NCI-H460 (cell line): ENCODE results near the gene PDIA3. TPM values are rescaled to one million over a fixed set of nuclear protein-coding genes. Genes with fewer than 3 reads are reported as not detected.
"Not testable (repeated sequence)": the region's sequence is repeated elsewhere in the genome, so short reads cannot be mapped to it uniquely, and the experiment has no call there.

Experiments used
- DNase-seq: peaks from one replicate; pipeline ENCODE4 v3.0.0-alpha.2; 2016; ENCODE audit warnings: low read depth; ENCODE audit errors: extremely low read depth
- polyA plus RNA-seq: library from polyadenylated mRNA; depleted of rRNA; stranded (reverse); fragments of >200 nt; gene quantifications from 2 replicates; pipeline ENCODE4 v1.2.3, GENCODE V29; 2014; cell fraction: nucleus; rRNA removed
- total RNA-seq: library from RNA; depleted of rRNA; stranded (reverse); fragments of >200 nt; shearing (Covaris generic); gene quantifications from 2 replicates; pipeline ENCODE4 v1.2.3, GENCODE V29; 2014; rRNA removed

PDIA3 gene
- total RNA-seq = 290 and 370 TPM in 2 replicates
- polyA plus RNA-seq = 289 and 353 TPM in 2 replicates

- peak; percentile 84 for DNase-seq
Measured at GRCh38 chr15:43746245-43746902, at the start of gene PDIA3. Gene PDIA3, plus strand, starts transcription at chr15:43746438. Its CDS starts 102 bp downstream, at chr15:43746540.

DNA sequence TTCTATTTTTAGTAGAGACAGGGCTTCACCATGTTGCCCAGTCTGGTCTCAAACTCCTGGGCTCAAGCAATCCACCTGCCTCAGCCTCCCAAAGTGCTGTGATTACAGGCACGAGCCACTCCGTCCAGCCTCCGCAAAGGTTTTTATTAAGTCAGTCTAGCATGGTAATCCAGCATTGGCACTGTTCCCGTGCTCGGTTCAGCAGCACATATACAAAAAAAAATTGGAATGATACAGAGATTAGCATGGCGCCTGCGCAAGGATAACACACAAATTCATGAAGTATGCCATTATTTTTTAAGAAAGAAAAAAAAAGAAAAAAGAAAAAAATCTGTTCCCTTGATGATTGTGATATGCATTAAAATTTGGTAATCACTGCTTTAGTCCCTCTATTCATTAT, 44.1 kb upstream of the PDIA3 start:
- no peak for DNase-seq

- no peak for DNase-seq
Measured at GRCh38 chr15:43702701-43703424, 43.4 kb upstream of the PDIA3 start.

DNA sequence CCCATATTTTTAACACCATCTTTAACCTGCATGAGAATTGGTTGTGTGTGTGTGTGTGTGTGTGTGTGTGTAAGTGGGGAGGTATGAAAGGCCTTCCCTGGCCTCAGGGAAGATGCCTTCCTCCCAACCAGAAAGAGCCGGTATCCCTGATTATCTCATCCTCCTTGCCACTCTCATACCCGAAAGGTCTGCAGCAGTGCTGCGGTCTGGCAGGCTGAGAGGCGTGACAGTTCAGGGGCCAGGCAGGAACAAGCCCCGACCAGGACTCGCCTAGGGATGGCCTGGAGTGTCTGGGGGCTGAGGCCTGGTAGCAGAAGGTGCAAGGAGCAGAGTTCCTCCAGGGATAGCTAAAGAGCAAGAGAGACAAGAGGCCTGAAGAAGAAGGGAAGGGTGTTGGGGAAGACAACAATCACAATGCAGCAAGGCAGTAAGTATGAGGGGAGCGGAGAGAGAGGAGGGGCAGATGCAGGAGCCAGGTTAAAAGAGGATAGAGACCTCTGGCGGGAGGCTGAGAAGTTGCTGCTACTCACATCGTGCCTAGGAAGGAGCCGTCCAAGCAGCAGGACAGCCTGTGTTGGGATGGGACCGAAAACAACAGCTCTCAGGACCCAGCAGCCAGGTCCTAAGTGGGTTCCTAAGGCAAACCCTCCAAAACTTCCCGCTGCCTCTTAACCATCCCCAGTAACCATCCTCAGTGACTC, 35.7 kb upstream of the PDIA3 start:
- DNase-seq = not testable (repeated sequence)

DNA sequence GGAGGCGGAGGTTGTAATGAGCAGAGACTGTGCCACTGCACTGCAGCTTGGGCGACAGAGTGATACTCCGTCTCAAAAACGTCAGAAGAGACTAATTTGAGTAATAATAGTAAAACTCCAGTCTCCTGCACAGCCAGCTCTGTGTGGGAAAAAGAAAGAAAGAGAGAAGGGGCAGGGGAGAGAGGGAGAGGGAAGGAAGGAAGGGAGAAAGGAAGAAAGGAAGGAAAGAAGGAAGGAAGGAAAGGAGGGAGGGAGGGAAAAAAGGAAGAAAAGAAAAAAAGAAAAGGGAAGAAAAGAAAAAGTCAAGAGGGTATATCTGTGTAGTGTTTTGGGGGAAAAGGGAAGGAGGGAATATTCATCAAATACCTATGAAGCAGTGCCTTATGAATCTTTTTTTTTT, 23.1 kb upstream of the PDIA3 start:
- no peak for DNase-seq

DNA sequence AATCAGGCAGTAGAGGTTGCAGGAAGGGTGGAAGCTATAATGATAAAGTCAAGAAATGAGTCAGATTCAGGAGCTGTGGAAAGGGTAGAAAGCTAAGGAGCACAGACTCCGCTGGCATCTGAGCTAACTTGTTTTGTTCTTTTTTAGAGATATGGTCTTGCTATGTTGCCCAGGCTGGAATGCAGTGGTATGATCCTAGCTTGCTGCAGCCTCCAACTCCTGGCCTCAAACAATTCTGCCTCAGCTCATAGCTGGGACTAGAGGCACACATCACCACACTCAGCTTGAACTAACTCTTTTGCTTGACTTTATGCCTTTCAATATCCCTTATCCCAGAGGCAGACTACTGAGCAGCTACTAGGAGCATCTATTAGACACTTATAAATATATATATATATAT, 19.9 kb upstream of the PDIA3 start:
- not testable (repeated sequence) for DNase-seq

DNA sequence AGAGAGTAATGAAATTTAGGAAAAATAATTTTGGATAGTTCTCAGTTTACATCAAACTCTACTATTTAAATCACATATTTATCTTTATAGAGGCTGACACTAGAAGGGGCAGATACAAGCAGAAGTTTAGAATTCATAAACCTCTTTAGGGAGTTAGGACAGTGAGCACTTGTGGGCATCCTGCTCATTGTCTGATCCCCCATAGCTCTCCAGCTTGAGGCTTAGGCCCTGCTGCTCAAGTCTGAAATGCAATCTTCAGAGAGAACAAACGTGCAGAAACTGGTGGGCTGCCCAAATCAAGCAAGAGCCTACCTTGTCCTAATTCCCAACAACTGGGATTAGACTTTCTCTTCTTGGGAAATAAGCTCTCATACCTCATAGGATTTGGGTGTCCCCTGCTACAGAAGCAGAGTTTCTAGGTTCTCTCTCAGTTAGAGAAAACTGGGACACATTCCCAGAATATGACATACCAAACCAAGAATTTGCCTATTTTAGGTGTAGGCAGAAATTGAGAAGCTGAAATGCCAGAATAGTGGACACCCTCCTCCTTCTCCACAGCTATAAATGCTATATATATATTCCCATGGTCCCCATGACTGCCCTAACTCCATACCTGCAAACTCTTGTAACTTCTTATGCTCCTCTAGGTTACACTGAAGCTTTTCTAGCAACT, 18.0 kb upstream of the PDIA3 start:
- DNase-seq = not testable (repeated sequence)

GRCh38 chr15:43735416-43735815, 10.8 kb upstream of the PDIA3 start:
- no peak for DNase-seq

DNA sequence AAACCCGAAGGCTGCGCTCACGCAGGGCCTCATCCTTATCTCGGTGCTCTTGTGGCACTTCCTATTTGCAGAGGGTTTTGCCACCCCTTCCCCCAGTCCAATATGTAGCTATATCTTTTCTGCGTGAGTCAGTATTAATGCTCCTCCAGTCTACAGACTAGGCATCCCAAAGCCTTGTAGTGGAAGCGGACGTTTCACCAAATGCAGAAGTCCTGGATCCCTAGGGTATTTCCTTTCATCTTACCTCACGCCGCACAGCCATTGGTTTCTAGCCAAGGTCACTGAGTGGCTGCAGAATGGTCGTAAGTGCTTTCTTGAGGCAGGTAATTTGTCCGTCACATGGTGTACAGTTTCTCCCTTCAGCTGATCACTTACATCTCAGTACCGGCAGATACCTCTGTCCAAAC, 668 bp downstream of the PDIA3 start:
- not testable (repeated sequence) for DNase-seq

- no peak for DNase-seq
Measured at GRCh38 chr15:43748376-43748775, 2.1 kb downstream of the PDIA3 start.

DNA sequence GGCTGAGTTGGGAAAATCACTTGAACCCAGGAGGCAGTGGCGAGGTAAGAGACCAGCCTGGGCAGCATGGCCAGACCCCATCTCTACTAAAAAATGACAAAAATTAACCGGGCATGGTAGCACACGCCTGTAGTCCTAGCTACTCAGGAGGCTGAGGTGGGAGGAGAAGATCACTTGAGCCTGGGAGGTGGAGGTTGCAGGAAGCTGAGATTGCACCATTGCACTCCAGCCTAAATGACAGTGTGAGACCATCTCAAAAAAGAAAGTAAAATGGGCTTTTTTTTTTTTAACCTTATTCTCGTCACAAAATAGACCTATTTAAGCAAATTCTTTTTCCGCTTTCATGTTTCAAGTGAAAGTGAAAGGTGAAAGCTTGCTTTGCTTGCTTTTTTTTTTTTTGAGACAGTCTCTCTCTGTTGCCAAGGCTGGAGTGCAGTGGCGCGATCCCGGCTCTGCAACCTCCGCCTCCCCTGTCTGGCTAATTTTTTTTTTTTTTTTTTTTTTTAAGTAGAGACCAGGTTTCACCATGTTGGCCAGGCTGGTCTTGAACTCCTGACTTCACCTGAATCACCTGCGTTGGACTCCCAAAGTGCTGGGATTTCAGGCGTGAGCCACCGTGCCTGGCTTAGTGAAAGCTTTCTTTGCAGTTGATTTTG, 3.6 kb downstream of the PDIA3 start:
- no peak for DNase-seq

- DNase-seq = no peak
Measured at GRCh38 chr15:43751885-43752284, 5.6 kb downstream of the PDIA3 start.

GRCh38 chr15:43762824-43763223, 16.6 kb downstream of the PDIA3 start:
- DNase-seq = no peak

DNA sequence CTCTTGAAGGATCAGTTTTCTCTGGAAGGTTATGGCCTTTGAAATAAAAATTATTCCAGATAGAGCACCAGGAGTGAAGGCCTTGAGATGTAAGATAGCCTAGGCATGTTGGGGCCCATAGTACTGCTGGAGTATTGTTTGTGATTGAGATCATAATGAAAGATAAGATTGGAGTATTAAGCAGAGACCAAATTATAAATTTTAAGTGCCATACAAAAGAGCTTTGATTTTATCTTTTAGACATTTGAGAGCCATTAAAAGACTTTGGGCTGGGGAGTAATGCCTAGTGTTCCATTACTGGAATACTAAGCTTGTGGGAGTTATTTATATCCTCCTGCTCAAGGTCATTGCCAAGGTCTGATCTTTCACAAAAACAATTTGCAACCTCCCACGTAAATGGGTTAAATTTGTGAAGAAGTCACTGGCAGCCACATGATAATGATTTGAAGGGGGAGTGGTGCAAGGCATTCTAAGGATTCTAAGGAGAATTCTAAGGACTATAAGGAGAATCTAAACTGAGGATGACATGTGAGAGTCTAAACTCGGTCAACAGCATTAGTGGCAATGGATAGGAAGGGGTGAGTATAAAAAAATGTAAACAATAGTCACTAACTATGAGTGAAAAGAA, 17.7 kb downstream of the PDIA3 start:
- no peak for DNase-seq

DNA sequence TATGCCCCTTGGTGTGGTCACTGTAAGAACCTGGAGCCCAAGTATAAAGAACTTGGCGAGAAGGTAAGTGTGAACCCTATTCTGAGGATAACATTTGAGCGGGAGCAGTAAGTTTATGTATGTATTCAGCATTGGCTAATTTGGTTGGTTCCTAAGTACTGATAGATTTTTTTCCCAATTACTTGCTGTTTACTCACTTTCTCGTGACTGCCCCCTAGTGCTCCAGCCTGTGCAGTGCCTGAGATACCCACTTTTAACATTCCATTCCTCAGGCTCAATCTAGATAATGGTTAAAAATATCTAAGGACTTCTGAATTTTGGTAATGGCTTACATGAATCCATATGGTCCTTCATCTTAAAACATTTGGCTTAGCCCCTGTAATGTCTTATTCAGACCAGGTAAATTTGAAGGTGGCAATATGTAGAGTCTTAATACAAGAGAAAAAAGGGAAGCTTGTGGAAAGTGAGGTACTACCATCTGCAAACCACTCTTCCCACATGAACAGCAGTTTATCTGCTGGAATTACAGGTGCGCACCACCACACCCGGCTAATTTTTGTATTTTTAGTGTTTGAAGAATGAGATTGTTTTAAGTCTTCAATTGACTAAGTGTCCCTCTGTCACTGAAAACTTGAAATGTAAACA, 23.5 kb downstream of the PDIA3 start:
- peak; percentile 44 for DNase-seq

GRCh38 chr15:43771816-43772215, 25.6 kb downstream of the PDIA3 start:
- no peak for DNase-seq

DNA sequence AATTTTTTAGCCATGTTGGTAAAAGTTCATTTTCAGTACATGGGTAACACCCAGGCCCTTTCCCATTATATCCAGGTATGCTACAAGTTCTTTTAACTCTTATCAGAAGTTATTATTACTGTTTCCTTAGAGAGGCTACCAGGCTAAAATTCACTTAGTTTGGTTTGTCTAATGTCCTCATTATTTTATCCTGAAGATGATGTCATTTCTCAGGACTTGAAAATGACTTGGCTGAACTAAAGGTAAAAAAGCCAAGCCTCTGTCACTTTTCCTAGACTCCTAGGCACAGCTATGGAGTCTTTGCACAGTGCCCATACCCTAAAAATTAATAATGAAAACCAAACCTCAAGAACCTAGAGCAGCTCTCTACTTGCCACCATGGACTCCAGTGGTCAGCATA, 26.4 kb downstream of the PDIA3 start:
- no peak for DNase-seq

DNA sequence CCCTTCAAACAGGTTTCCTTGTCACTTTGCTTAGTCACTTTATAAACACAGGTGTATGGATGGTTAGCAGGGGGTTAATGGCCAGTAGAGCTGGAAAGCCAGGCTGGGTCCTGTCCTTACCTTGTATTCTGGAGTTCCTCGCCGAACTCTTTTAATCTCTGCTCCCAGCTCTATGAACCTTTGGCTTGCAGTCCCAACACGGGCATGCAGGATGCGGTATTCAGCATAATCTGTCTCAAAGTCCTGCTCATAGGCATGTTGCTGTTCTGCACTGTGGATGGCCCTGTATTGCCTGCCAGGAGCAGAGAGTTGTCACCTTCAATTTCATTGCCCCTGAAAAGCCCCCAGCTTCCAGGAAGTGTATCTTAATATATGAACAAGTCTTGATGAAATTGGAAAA, 27.8 kb downstream of the PDIA3 start:
- DNase-seq = no peak

DNA sequence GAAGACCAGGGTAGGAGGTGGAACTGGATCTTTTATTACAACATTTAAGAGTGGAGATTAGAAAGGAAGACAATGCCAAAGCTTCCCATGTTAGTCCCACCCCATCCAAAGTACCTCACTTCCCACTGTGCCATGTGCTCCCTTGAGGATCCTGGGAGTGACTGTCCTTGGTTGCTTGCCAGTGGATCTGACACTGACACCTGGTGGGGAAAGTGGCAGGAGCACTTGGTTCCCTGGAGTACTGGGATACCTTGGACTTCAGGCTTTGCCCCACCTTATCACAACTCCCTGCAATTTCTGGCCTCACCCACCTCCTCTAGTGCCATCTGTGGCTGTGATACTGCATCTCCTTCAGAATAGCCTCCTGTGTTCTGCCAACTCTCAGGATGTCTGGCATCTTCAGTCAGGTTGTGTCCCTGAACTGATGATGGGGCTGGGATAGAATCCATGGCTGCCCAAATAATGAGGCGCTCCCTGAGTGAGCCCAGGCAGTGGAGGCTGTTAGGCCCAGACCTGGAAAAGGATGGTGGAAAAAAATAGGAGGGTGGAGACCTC, 29.2 kb downstream of the PDIA3 start:
- DNase-seq = peak; percentile 56
